ENCODE results near the gene PHOX2B. TPM values are rescaled to one million over a fixed set of nuclear protein-coding genes. Genes with fewer than 3 reads are reported as not detected.

Gene PHOX2B
- total RNA-seq, 1 experiment from 2014 or later, result not detected

Other genes with a start within 250 kb of the PHOX2B start
- 53.9 and 78.7 TPM in 2 replicates for gene LIMCH1, start 210.6 kb downstream of the PHOX2B start, total RNA-seq (2022)
- 67.3 and 68.3 TPM in 2 replicates for gene TMEM33, start 186.7 kb upstream of the PHOX2B start, total RNA-seq (2022)
- gene DCAF4L1, start 233.0 kb upstream of the PHOX2B start, total RNA-seq (2022), result 0.68 and 1.0 TPM in 2 replicates
- 43.4 and 45.5 TPM in 2 replicates for gene SLC30A9, start 241.8 kb upstream of the PHOX2B start, total RNA-seq (2022)